Endothelial cell of umbilical vein (primary cell): ENCODE results near the gene AMMECR1L. TPM values are rescaled to one million over a fixed set of nuclear protein-coding genes. Genes with fewer than 3 reads are reported as not detected.

Experiments
- BruUV-seq: library from RNA; stranded (reverse); fragments of 400-500 nt; replicated peaks from 2 replicates; lab custom pipeline; 2021; lab: Mats Ljungman, UMichigan
- CTCF ChIA-PET: fragments of 300-600, 350-600 bp; sonication (Branson Sonifier 250); formaldehyde crosslinking; loops from one replicate; lab custom pipeline; 2021; ENCODE audit warnings: antibody characterized with exemption, inconsistent platforms; lab: Charles Lee
- POLR2A ChIA-PET: fragments of 300-600, 350-600 bp; sonication (Branson Sonifier 250); formaldehyde crosslinking; loops from one replicate; lab custom pipeline; 2021; ENCODE audit warnings: antibody characterized with exemption, inconsistent platforms; lab: Charles Lee
- DNase-seq: peaks from one replicate; pipeline ENCODE4 v3.0.0-alpha.2; 2011; ENCODE audit warnings: low read depth, low spot score
- FAIRE-seq: peaks from 2 replicates; lab custom pipeline; 2011; peaks lifted over from hg19 to GRCh38; lab: Jason Lieb, UNC
- H2AFZ ChIP-seq: 2 replicates; pipeline ENCODE4 v1.6.0; 2012; ENCODE audit warnings: low read depth, low read length, control low read depth, inconsistent platforms
- H3K27ac ChIP-seq: 2 replicates; pipeline ENCODE4 v1.5.1; 2011; ENCODE audit warnings: low read depth, mild to moderate bottlenecking, control low read depth, low read length, moderate library complexity; ENCODE audit not compliant: insufficient read depth
- H3K27me3 ChIP-seq, 2 experiments: 2 replicates each; pipeline versions ENCODE4 v1.6.0 to v1.6.1; 2011; ENCODE audit warnings: low read length in 2 of 2, mixed read lengths in 1 of 2; ENCODE audit not compliant: control insufficient read depth in 2 of 2, insufficient read depth in 2 of 2
- H3K36me3 ChIP-seq, 2 experiments: 2 replicates in 1 of 2; 3 replicates in 1 of 2; pipeline ENCODE4 v1.5.1; 2011; ENCODE audit warnings: low read length in 2 of 2, mild to moderate bottlenecking in 1 of 2, moderate library complexity in 1 of 2; ENCODE audit not compliant: control insufficient read depth in 2 of 2, insufficient read depth in 2 of 2; ENCODE audit errors: extremely low read depth in 1 of 2
- H3K4me1 ChIP-seq: 3 replicates; pipeline ENCODE4 v1.5.1; 2011; ENCODE audit warnings: mild to moderate bottlenecking, low read length; ENCODE audit not compliant: control insufficient read depth, insufficient read depth; ENCODE audit errors: extremely low read depth
- H3K4me2 ChIP-seq: 2 replicates; pipeline ENCODE4 v1.6.1; 2011; ENCODE audit warnings: low read length, control low read depth, mixed read lengths; ENCODE audit not compliant: insufficient read depth
- H3K4me3 ChIP-seq, 3 experiments: fragments of 200-600 bp in 1 of 3; sonication (generic), shearing (Covaris generic) in 1 of 3; replicated peaks in 1 of 3; 2 replicates each; pipeline ENCODE4 v1.5.1; 2011 to 2016; ENCODE audit warnings: control low read depth in 3 of 3, low read length in 3 of 3, mild to moderate bottlenecking in 2 of 3, inconsistent platforms in 1 of 3, low read depth in 1 of 3, moderate library complexity in 1 of 3; ENCODE audit not compliant: insufficient read depth in 1 of 3
- H3K79me2 ChIP-seq: 2 replicates; pipeline ENCODE4 v1.6.0; 2012; ENCODE audit warnings: low read length, inconsistent platforms; ENCODE audit not compliant: control insufficient read depth, insufficient read depth
- H3K9ac ChIP-seq: replicated peaks from 2 replicates; pipeline ENCODE3; 2011; ENCODE audit warnings: low read length, control low read depth; ENCODE audit not compliant: insufficient read depth; ENCODE audit errors: extremely low read depth
- H3K9me1 ChIP-seq: replicated peaks from 3 replicates; pipeline ENCODE4 v1.6.0; 2011; ENCODE audit warnings: mild to moderate bottlenecking, low read length; ENCODE audit not compliant: control insufficient read depth, insufficient read depth; ENCODE audit errors: extremely low read depth
- H3K9me3 ChIP-seq: replicated peaks from 2 replicates; pipeline ENCODE4 v1.5.1; 2012; ENCODE audit warnings: low read length, inconsistent platforms; ENCODE audit not compliant: control insufficient read depth, insufficient read depth
- H4K20me1 ChIP-seq: replicated peaks from 2 replicates; pipeline ENCODE3; 2011; ENCODE audit warnings: mild to moderate bottlenecking, low read length; ENCODE audit not compliant: control insufficient read depth, insufficient read depth; ENCODE audit errors: extremely low read depth
- EZH2 ChIP-seq: IDR thresholded peaks from 2 replicates; pipeline ENCODE4 v1.6.1; 2012; ENCODE audit warnings: borderline replicate concordance, low read depth, mild to moderate bottlenecking, moderate library complexity, low read length, inconsistent platforms; ENCODE audit not compliant: severe bottlenecking
- FOS ChIP-seq: IDR thresholded peaks from 2 replicates; pipeline ENCODE4 v1.6.1; 2011; ENCODE audit warnings: mild to moderate bottlenecking, low read length, moderate library complexity, borderline replicate concordance; ENCODE audit not compliant: insufficient read depth
- GATA2 ChIP-seq: IDR thresholded peaks from 2 replicates; pipeline ENCODE4 v1.7.0; 2011; ENCODE audit warnings: low read depth, mild to moderate bottlenecking, moderate library complexity, mixed read lengths, low read length; ENCODE audit not compliant: insufficient read length, insufficient read depth
- JUN ChIP-seq: IDR thresholded peaks from 2 replicates; pipeline ENCODE4 v1.6.1; 2011; ENCODE audit warnings: borderline replicate concordance, low read depth; ENCODE audit not compliant: insufficient read length, insufficient read depth
- MYC ChIP-seq: IDR thresholded peaks from one replicate; pipeline ENCODE4 v1.6.1; 2011; ENCODE audit warnings: mild to moderate bottlenecking, low read depth, low read length
- POLR2A ChIP-seq: IDR thresholded peaks from 2 replicates; pipeline ENCODE4 v1.6.1; 2012; ENCODE audit warnings: low read depth, mild to moderate bottlenecking, control low read depth, low read length
- POLR2AphosphoS5 ChIP-seq: IDR thresholded peaks from 2 replicates; pipeline ENCODE4 v1.6.1; 2012; ENCODE audit warnings: low read depth, mild to moderate bottlenecking, control low read depth, low read length, moderate library complexity; ENCODE audit not compliant: insufficient read depth
- dilution Hi-C: fragments of 300-500 bp; cut with MboI; formaldehyde crosslinking; loops from one replicate; pipeline ENCODE4 v1.15.0; 2019; ENCODE audit warnings: low sequenced_read_pairs; ENCODE audit not compliant: extremely low pct_ligation_motif_present
- intact Hi-C: fragments of 100-400 bp; cut with micrococcal nuclease; formaldehyde crosslinking; loops from one replicate; pipeline ENCODE4 v1.10.0; 2022
- polyA plus RNA-seq, 4 experiments: library from polyadenylated mRNA; depleted of rRNA in 3 of 4; stranded (reverse) in 3 of 4; unstranded in 1 of 4; fragments of >200 nt; gene quantifications; 2 replicates each; pipeline versions ENCODE4 v1.2.1 to v1.2.3, GENCODE V29; 2011 to 2012; ENCODE audit warnings: missing spikeins in 1 of 4
- total RNA-seq: library from RNA; stranded (reverse); gene quantifications from 2 replicates; pipeline ENCODE4 v1.2.3, GENCODE V29; 2021
- TF ChIP-seq, protein P1 (sequence below), 2 donors: IDR thresholded peaks; 1 replicate in 1 of 2; 2 replicates in 1 of 2; pipeline ENCODE4 v1.5.1; 2011; ENCODE audit warnings: low read length in 2 of 2, mild to moderate bottlenecking in 2 of 2, moderate library complexity in 2 of 2, control low read depth in 1 of 2, inconsistent platforms in 1 of 2, low read depth in 1 of 2; ENCODE audit not compliant: insufficient read depth in 1 of 2; ENCODE audit errors: extremely low read depth in 1 of 2
- TF ChIP-seq, protein P2 (sequence below): IDR thresholded peaks from 2 replicates; pipeline ENCODE4 v1.6.1; 2011; ENCODE audit not compliant: insufficient read depth, insufficient read length

Gene AMMECR1L
- total and polyA plus RNA-seq, 2 donors (not counting 3 experiments of a cell fraction or from before 2014, with no cell fraction given): 14.8 to 20.7 TPM

DNA sequence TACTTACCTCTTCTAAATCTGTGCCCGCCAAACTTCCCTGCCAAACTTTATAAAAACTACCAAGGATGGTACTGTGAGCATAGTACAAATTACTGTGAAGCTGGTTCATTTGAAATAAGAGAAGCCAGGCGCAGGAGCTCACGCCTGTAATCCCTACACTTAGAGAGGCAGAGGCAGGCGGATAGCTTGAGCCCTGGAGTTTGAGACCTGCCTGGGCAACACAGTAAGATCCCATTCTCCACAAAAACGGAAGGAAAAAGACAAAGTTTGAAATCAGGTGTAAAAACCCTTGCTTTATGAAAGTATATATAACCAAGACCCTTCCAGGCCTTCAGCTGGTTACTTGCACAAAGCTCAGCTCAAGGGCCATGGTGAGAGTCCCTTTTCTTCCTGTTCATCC, 5.9 kb downstream of the AMMECR1L start:
- TF ChIP-seq, protein P1, sequence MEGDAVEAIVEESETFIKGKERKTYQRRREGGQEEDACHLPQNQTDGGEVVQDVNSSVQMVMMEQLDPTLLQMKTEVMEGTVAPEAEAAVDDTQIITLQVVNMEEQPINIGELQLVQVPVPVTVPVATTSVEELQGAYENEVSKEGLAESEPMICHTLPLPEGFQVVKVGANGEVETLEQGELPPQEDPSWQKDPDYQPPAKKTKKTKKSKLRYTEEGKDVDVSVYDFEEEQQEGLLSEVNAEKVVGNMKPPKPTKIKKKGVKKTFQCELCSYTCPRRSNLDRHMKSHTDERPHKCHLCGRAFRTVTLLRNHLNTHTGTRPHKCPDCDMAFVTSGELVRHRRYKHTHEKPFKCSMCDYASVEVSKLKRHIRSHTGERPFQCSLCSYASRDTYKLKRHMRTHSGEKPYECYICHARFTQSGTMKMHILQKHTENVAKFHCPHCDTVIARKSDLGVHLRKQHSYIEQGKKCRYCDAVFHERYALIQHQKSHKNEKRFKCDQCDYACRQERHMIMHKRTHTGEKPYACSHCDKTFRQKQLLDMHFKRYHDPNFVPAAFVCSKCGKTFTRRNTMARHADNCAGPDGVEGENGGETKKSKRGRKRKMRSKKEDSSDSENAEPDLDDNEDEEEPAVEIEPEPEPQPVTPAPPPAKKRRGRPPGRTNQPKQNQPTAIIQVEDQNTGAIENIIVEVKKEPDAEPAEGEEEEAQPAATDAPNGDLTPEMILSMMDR (IDR thresholded peaks at IDR 0.05; ENCODE audit: extremely low read depth in 1 of 2, insufficient read depth in 1 of 2, low read depth in 1 of 2, low read length in 2 of 2): no peak
- TF ChIP-seq POLR2AphosphoS5: no peak
- no peak for TF ChIP-seq JUN
- no peak for TF ChIP-seq FOS
- TF ChIP-seq, protein P2, sequence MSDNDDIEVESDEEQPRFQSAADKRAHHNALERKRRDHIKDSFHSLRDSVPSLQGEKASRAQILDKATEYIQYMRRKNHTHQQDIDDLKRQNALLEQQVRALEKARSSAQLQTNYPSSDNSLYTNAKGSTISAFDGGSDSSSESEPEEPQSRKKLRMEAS: no peak
- no peak for TF ChIP-seq POLR2A
- TF ChIP-seq EZH2: no peak
- no peak for TF ChIP-seq MYC
- no peak for TF ChIP-seq GATA2
- Histone ChIP-seq H2AFZ (no peak overlapping the region), H3K27ac (no peak overlapping the region), H3K79me2 (peaks cover 95% of the 10 kb centered on the region), H3K4me2 (no peak overlapping the region), H3K9ac (no peak overlapping the region), H4K20me1 (peaks cover 9% of the 10 kb centered on the region), H3K4me1 (peaks cover 10% of the 10 kb centered on the region), H3K9me3 (no peaks in the 10 kb centered on the region), H3K36me3 (peaks cover 0 to 11% of the 10 kb centered on the region in 2 experiments), H3K27me3 (no peaks in the 10 kb centered on the region), H3K4me3 (no peak overlapping the region), H3K9me1 (no peaks in the 10 kb centered on the region)
- BruUV-seq: no TSS peak
- dilution Hi-C loops (no loop called here), intact Hi-C loops (loop anchor here (5.0 to 10.0 kb wide), 2 partner anchors 147 to 215 kb away; partner anchors contain the start of genes SAP130 and UGGT1)
- no peak for DNase-seq
- CTCF ChIA-PET: no interaction called here
- FAIRE-seq: no peak
- POLR2A ChIA-PET: no interaction called here
